ENCODE results near the gene MC4R. TPM values are rescaled to one million over a fixed set of nuclear protein-coding genes. Genes with fewer than 3 reads are reported as not detected.

The MC4R gene
- total RNA-seq, 3 donors from 2014 or later: not detected

- no peaks in the 10 kb centered on the region for H3K4me1 ChIP-seq
- intact Hi-C loops (cut with DNase I; ENCODE audit: low total_unique reads): no loop called here
- H3K27me3 ChIP-seq: no peaks in the 10 kb centered on the region
- no peaks in the 10 kb centered on the region for H3K36me3 ChIP-seq
- no peak for DNase-seq (ENCODE audit: low spot score in 2 of 2)
- no peak for TF ChIP-seq POLR2AphosphoS5 (IDR thresholded peaks at IDR 0.05)
- no peak for TF ChIP-seq CTCF (IDR thresholded peaks at IDR 0.05)
- TF ChIP-seq POLR2A (IDR thresholded peaks at IDR 0.05): no peak
- H3K9me3 ChIP-seq: no peaks in the 10 kb centered on the region
- no peak overlapping the region for H3K27ac ChIP-seq
- no peak overlapping the region for H3K4me3 ChIP-seq
Measured at GRCh38 chr18:60411715-60412114, 39.1 kb upstream of the MC4R start.

- TF ChIP-seq POLR2A (IDR thresholded peaks at IDR 0.05) (no peak), POLR2AphosphoS5 (IDR thresholded peaks at IDR 0.05) (no peak), CTCF (IDR thresholded peaks at IDR 0.05) (no peak)
- H3K9me3 ChIP-seq: no peaks in the 10 kb centered on the region
- H3K4me3 ChIP-seq: no peak overlapping the region
- H3K36me3 ChIP-seq: no peaks in the 10 kb centered on the region
- no peak overlapping the region for H3K27ac ChIP-seq
- DNase-seq (ENCODE audit: low spot score in 2 of 2): no peak
- no peaks in the 10 kb centered on the region for H3K4me1 ChIP-seq
- no peaks in the 10 kb centered on the region for H3K27me3 ChIP-seq
- intact Hi-C loops (cut with DNase I; ENCODE audit: low total_unique reads): no loop called here
Measured at GRCh38 chr18:60406721-60407120, 34.1 kb upstream of the MC4R start.

GRCh38 chr18:60404486-60405085, 32.0 kb upstream of the MC4R start:
- Histone ChIP-seq H3K27ac (no peak overlapping the region), H3K4me3 (no peak overlapping the region), H3K27me3 (no peaks in the 10 kb centered on the region), H3K9me3 (no peaks in the 10 kb centered on the region), H3K4me1 (no peaks in the 10 kb centered on the region), H3K36me3 (no peaks in the 10 kb centered on the region)
- TF ChIP-seq POLR2AphosphoS5 (IDR thresholded peaks at IDR 0.05) (no peak), POLR2A (IDR thresholded peaks at IDR 0.05) (no peak), CTCF (IDR thresholded peaks at IDR 0.05) (no peak)
- intact Hi-C loops (cut with DNase I; ENCODE audit: low total_unique reads): no loop called here
- no peak for DNase-seq (ENCODE audit: low spot score in 2 of 2)

- Histone ChIP-seq H3K27ac (no peak overlapping the region), H3K27me3 (no peaks in the 10 kb centered on the region), H3K4me1 (no peaks in the 10 kb centered on the region), H3K9me3 (no peaks in the 10 kb centered on the region), H3K4me3 (no peak overlapping the region), H3K36me3 (no peaks in the 10 kb centered on the region)
- no peak for DNase-seq (ENCODE audit: low spot score in 2 of 2)
- intact Hi-C loops (cut with DNase I; ENCODE audit: low total_unique reads): no loop called here
- no peak for TF ChIP-seq POLR2A (IDR thresholded peaks at IDR 0.05)
- TF ChIP-seq POLR2AphosphoS5 (IDR thresholded peaks at IDR 0.05): no peak
- no peak for TF ChIP-seq CTCF (IDR thresholded peaks at IDR 0.05)
Measured at GRCh38 chr18:60401346-60401745, 28.8 kb upstream of the MC4R start.

- no peak for TF ChIP-seq CTCF (IDR thresholded peaks at IDR 0.05)
- TF ChIP-seq POLR2A (IDR thresholded peaks at IDR 0.05): no peak
- no peak for TF ChIP-seq POLR2AphosphoS5 (IDR thresholded peaks at IDR 0.05)
- intact Hi-C loops (cut with DNase I; ENCODE audit: low total_unique reads): no loop called here
Measured at GRCh38 chr18:60391571-60392226, 19.1 kb upstream of the MC4R start.

More at GRCh38 chr18:60391571-60392226, 19.1 kb upstream of the MC4R start:
- Histone ChIP-seq H3K27me3 (no peaks in the 10 kb centered on the region), H3K36me3 (peaks cover 5% of the 10 kb centered on the region), H3K9me3 (no peaks in the 10 kb centered on the region), H3K4me3 (no peak overlapping the region), H3K4me1 (no peaks in the 10 kb centered on the region), H3K27ac (no peak overlapping the region)
- no peak for DNase-seq (ENCODE audit: low spot score in 2 of 2)
